ENCODE results near the gene AP3B1. TPM values are rescaled to one million over a fixed set of nuclear protein-coding genes. Genes with fewer than 3 reads are reported as not detected.
A peak's percentile ranks its signal among the peaks of the same experiment; 100 is the strongest.

AP3B1 gene
- total RNA-seq, 1 experiment from 2014 or later = 45.3 TPM

GRCh38 chr5:77972469-77973252 lies 321.8 kb downstream of the AP3B1 start:
- CTCF ChIA-PET = no interaction called here
- Histone ChIP-seq H3K27ac (ENCODE audit: low read depth, low read length, poor library complexity, severe bottlenecking) (no peak overlapping the region), H3K36me3 (ENCODE audit: insufficient read depth, low read length, poor library complexity, severe bottlenecking) (no peaks in the 10 kb centered on the region), H3K27me3 (replicated peaks; ENCODE audit: insufficient read depth, low read depth, low read length, poor library complexity) (peaks cover 97% of the 10 kb centered on the region), H3K9me3 (ENCODE audit: low read depth, low read length, poor library complexity, severe bottlenecking) (no peaks in the 10 kb centered on the region), H3K4me1 (ENCODE audit: insufficient read depth, low read length, poor library complexity, severe bottlenecking) (peaks cover 13% of the 10 kb centered on the region), H3K4me3 (ENCODE audit: low read depth, low read length, poor library complexity, severe bottlenecking) (peak overlapping the region; percentile 16)
- TF ChIP-seq, protein P1, sequence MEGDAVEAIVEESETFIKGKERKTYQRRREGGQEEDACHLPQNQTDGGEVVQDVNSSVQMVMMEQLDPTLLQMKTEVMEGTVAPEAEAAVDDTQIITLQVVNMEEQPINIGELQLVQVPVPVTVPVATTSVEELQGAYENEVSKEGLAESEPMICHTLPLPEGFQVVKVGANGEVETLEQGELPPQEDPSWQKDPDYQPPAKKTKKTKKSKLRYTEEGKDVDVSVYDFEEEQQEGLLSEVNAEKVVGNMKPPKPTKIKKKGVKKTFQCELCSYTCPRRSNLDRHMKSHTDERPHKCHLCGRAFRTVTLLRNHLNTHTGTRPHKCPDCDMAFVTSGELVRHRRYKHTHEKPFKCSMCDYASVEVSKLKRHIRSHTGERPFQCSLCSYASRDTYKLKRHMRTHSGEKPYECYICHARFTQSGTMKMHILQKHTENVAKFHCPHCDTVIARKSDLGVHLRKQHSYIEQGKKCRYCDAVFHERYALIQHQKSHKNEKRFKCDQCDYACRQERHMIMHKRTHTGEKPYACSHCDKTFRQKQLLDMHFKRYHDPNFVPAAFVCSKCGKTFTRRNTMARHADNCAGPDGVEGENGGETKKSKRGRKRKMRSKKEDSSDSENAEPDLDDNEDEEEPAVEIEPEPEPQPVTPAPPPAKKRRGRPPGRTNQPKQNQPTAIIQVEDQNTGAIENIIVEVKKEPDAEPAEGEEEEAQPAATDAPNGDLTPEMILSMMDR (conservative IDR thresholded peaks at IDR 0.05; ENCODE audit: low read depth, low read length) = no peak
- peak; percentile 87 for TF ChIP-seq EZH2 (IDR thresholded peaks at IDR 0.05; ENCODE audit: borderline replicate concordance, low read depth, low read length, poor library complexity, severe bottlenecking)
- BruUV-seq (replicated peaks) = no TSS peak
- POLR2A ChIA-PET (ENCODE audit: low non-redundant PET) = no interaction called here
- no peak for DNase-seq (ENCODE audit: low spot score)
- intact Hi-C loops (cut with micrococcal nuclease; ENCODE audit: unreplicated experiment) = no loop called here

DNA sequence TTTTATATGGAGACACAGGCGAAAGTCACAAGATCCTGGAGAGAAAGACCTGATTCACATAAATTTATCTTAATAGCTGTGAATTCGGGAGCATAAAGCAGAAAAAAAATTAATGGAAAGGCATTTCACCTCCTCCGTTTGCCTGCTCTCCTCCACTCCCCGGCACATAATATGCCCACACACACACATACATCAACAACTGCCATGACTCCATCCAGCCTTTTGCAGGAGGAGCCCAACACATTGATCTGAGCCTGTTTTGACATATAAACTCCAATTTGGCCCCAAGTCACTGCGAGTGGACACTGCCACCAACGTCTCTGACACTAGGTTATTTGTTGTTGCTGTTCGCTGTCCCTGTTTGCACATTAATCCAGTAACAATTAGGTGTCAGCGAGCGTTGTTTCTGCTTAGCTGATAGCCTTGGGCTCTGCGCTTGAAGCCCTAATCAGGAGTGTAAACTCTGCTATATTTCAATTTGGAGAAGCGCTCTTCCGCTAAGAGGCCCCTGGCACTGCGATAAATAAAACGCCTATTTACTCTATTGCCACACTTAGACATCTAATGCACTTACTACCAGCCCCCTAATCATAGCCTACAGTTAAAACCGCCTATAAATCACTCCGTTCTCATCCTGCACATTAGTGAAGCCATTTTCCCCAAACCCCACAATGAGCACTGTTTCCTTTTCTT lies 322.6 kb downstream of the AP3B1 start:
- Histone ChIP-seq H3K9me3 (ENCODE audit: low read depth, low read length, poor library complexity, severe bottlenecking) (no peaks in the 10 kb centered on the region), H3K27ac (ENCODE audit: low read depth, low read length, poor library complexity, severe bottlenecking) (no peak overlapping the region), H3K4me3 (ENCODE audit: low read depth, low read length, poor library complexity, severe bottlenecking) (peak overlapping the region; percentile 16), H3K27me3 (replicated peaks; ENCODE audit: insufficient read depth, low read depth, low read length, poor library complexity) (peaks cover 96% of the 10 kb centered on the region), H3K36me3 (ENCODE audit: insufficient read depth, low read length, poor library complexity, severe bottlenecking) (no peaks in the 10 kb centered on the region), H3K4me1 (ENCODE audit: insufficient read depth, low read length, poor library complexity, severe bottlenecking) (peaks cover 13% of the 10 kb centered on the region)
- no peak for TF ChIP-seq EZH2 (IDR thresholded peaks at IDR 0.05; ENCODE audit: borderline replicate concordance, low read depth, low read length, poor library complexity, severe bottlenecking)
- TF ChIP-seq, protein P1 (conservative IDR thresholded peaks at IDR 0.05; ENCODE audit: low read depth, low read length) = no peak
- peak; percentile 45 for DNase-seq (ENCODE audit: low spot score)
- CTCF ChIA-PET = no interaction called here
- BruUV-seq (replicated peaks) = no TSS peak
- intact Hi-C loops (cut with micrococcal nuclease; ENCODE audit: unreplicated experiment) = no loop called here
- POLR2A ChIA-PET (ENCODE audit: low non-redundant PET) = no interaction called here

- Histone ChIP-seq H3K4me1 (ENCODE audit: insufficient read depth, low read length, poor library complexity, severe bottlenecking) (peaks cover 13% of the 10 kb centered on the region), H3K36me3 (ENCODE audit: insufficient read depth, low read length, poor library complexity, severe bottlenecking) (no peaks in the 10 kb centered on the region), H3K27me3 (replicated peaks; ENCODE audit: insufficient read depth, low read depth, low read length, poor library complexity) (peaks cover 96% of the 10 kb centered on the region), H3K4me3 (ENCODE audit: low read depth, low read length, poor library complexity, severe bottlenecking) (no peak overlapping the region), H3K27ac (ENCODE audit: low read depth, low read length, poor library complexity, severe bottlenecking) (no peak overlapping the region), H3K9me3 (ENCODE audit: low read depth, low read length, poor library complexity, severe bottlenecking) (no peaks in the 10 kb centered on the region)
- no peak for DNase-seq (ENCODE audit: low spot score)
- ChIA-PET CTCF (no interaction called here), POLR2A (ENCODE audit: low non-redundant PET) (no interaction called here)
- no peak for TF ChIP-seq EZH2 (IDR thresholded peaks at IDR 0.05; ENCODE audit: borderline replicate concordance, low read depth, low read length, poor library complexity, severe bottlenecking)
- TF ChIP-seq, protein P1 (conservative IDR thresholded peaks at IDR 0.05; ENCODE audit: low read depth, low read length) = no peak
- BruUV-seq (replicated peaks) = no TSS peak
- intact Hi-C loops (cut with micrococcal nuclease; ENCODE audit: unreplicated experiment) = no loop called here
Measured at GRCh38 chr5:77970891-77971290, 323.6 kb downstream of the AP3B1 start.
